ENCODE data around the gene SLC7A4. TPM values are rescaled to one million over a fixed set of nuclear protein-coding genes. Genes with fewer than 3 reads are reported as not detected.

Gene SLC7A4
- total RNA-seq: 11.5 and 34.5 TPM in 2 replicates

GRCh38 chr22:21032037-21032867 is at the start of gene SLC7A4:
TSS of gene SLC7A4 (minus strand) at chr22:21032561. CDS start at chr22:21031812, 749 bp downstream.

GRCh38 chr22:21045585-21046294 is 13.4 kb upstream of the SLC7A4 start, which contains the start of gene LRRC74B:
TSS of gene LRRC74B (plus strand) at chr22:21045946. CDS start at chr22:21045987, 41 bp downstream.

GRCh38 chr22:21014726-21015465 is 17.5 kb downstream of the SLC7A4 start, which contains the start of gene P2RX6:
TSS of gene P2RX6 (plus strand) at chr22:21015165. CDS start at chr22:21015175, 10 bp downstream.

DNA sequence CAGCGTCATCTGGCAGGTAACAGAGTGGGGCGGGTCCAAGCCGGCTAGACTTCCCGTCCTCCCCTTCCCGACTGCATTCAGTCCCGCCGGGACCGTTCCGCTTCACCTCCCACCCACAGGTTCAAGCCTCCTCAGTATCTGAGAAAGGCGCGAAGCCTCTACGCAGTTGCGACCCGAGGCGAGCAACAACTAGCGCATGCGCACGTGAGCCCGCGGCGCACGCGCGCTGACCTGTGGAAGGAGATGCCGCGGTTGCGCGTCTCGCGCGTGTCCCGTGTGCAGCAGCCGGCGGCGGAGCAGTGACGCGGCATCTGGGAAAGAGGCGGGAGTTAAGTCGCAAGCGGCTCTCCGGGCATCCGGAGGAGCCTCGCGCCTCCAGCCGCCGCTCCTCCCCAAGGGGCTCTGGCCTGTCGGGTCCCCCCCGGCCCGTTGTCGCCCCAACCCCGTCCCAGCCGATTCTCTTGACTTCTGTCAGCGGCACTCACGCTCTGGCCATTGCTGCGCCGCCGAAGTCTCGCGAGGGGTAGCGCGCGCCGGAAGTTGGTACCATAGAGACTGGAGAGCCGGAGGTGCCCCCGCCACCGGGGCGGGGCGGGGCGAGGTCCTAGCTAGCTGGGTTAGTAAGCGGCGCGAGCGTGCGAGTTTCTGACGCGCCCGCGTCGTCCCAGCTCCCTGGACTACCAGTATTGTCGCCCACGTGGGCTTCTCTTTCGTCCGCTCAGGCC is 30.6 kb downstream of the SLC7A4 start, which contains the start of gene THAP7:
Gene THAP7, minus strand, starts transcription at position 518 of the 725 bp plus-strand sequence. Its CDS starts 207 bp downstream, at position 311.

GRCh38 chr22:20981787-20982562 is 50.4 kb downstream of the SLC7A4 start, which contains the start of gene LZTR1:
TSS of gene LZTR1 (plus strand) at chr22:20982297. CDS start at chr22:20982372, 75 bp downstream.

Small RNAs within 50 kb of the gene (small RNA-seq; reads per million reads assigned to genes)
- gene MIR649: not detected

Other genes with a start within 250 kb of the SLC7A4 start
- 59.7 and 68.8 TPM in 2 replicates for gene PI4KA, start 173.8 kb downstream of the SLC7A4 start, total RNA-seq
- 17.2 and 17.4 TPM in 2 replicates for gene SNAP29, start 173.6 kb downstream of the SLC7A4 start, total RNA-seq
- 46.0 and 48.5 TPM in 2 replicates for gene CRKL, start 115.2 kb downstream of the SLC7A4 start, total RNA-seq
- gene AIFM3, start 65.3 kb downstream of the SLC7A4 start, total RNA-seq: 0.36 and 0.49 TPM in 2 replicates
- gene LZTR1, start 50.3 kb downstream of the SLC7A4 start, total RNA-seq: 90.1 and 91.0 TPM in 2 replicates
- 30.7 and 31.3 TPM in 2 replicates for gene THAP7, start 30.4 kb downstream of the SLC7A4 start, total RNA-seq
- gene P2RX6, start 17.4 kb downstream of the SLC7A4 start, total RNA-seq: 11.5 and 14.0 TPM in 2 replicates
- gene LRRC74B, start 13.4 kb upstream of the SLC7A4 start, total RNA-seq: 0.16 and 0.36 TPM in 2 replicates